Stimulated activated CD4-positive, alpha-beta T cell treated with anti-CD3 and anti-CD28 coated beads, Interleukin-12 subunit alpha, Interleukin-12 subunit beta, amount 100 ng/mL, for 48 hours (primary cell): ENCODE results near the gene NCOA3.
A peak's percentile ranks its signal among the peaks of the same experiment; 100 is the strongest.

Experiments
- DNase-seq, 3 donors: peaks; one replicate each; pipeline ENCODE4 v3.0.0-alpha.2; 2020; ENCODE audit warnings: low read depth in 2 of 3, low spot score in 1 of 3

The NCOA3 gene

DNA sequence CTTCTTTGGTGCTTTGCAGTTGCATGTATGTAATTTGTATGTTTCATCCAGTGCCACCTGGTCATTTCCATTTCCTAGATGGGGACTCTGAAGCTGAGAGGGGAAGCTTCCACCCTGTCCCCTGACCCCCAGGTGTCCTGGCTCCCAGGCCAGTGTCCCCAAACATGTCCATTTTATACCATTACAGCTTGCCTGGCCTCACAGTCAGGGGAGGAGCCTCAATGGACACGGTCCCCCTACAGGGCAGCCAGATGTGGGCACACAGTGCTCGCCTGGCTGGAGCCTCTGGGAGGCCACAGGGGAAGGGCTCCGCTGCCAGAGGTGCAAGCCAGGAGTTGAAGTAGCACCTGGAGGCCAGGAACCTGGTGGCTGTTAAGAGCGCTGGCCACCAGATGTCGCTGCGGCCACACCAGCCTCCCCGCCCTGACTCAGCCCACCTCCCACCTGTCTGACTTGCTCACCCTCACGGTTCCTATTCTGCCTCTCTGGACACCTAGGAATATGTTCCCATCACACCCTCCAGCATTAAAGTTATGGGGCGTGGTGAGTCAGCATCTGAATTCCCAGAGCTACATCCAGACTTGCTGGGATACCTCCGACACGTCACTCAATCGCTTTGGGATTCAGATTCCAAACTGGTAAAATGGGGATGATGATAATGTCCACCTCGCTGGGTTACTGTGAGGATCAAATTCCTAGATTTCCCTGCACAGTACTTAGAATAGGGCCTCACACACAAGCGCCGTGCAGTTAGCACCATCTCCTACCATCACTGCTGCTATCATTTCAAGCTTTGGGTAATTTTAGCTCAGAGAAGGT lies 176.2 kb downstream of the NCOA3 start:
- peak; percentile 39 to 54 (median 49) for DNase-seq

DNA sequence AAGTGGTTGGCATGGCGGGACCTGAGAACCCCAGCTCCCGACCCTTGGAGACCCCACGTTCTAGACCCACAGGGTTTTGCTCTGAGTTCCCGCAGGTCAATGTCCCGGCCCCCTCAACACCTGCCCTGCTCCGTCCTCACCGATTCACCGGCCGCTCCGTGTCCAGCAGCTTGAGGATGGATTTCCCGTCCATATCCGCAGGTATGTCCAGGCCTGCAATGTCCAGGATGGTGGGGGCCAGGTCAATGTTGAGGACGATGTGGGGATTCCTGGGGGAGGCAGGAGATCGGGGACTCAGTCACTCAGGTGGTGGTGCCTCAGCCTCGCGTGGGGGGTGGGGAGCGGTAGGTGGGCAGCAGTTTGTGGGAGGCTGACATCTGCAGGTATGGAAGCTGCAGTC lies 176.8 kb downstream of the NCOA3 start:
- DNase-seq, result no peak

DNA sequence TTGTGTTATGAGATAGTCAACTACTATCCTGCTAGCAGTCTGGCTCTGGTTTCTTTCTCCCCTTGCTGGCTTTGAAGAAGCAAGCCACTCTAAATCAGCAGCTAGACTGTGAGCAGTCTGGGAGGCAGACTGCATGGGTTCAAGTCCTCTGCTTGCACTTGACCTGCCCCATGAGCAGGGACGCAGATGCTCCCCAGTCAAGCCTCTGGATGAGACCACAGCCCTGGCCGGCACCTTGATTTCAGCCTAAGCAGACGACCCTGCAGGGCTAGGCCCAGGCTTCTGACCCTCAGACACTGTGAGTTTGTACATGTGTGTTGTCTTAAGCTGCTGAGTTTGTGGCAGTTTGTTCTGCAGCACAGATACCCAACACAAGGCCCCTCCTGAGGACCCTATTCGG lies 177.8 kb downstream of the NCOA3 start:
- no peak for DNase-seq

DNA sequence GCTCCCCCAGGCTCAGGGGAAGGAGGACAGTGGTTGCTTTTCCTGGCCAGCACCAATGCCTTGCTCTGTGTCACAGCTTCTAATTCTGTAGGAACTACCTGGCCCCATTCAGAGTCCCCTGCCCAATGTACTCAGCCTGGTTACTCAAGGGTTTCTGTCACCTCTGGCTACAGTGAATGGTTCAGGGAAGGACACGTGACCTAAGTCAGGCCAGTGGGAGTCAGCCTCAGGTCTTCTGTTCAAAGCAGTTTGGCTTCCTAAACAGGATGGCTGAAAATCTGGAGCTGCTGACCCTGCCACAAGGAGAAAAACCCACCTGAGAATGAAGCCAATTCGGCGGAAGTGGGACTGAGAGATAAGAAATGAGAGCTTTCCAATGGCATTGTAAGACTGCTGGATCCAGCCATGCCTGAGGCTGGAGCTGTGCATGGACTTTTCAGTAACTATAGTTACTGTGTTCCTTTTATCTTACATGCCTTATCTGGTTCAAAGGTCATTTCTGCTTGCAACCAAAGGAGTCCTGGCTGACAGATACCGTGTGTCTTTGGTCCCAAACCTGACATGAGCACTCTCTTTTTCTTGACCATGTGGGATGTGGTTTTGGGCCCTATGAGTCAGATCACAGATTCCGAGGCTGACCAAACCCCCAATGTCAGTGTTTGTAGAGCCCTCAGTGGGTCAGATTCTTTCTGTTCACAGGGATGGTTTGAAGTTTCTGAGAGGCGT lies 179.3 kb downstream of the NCOA3 start:
- no peak for DNase-seq

DNA sequence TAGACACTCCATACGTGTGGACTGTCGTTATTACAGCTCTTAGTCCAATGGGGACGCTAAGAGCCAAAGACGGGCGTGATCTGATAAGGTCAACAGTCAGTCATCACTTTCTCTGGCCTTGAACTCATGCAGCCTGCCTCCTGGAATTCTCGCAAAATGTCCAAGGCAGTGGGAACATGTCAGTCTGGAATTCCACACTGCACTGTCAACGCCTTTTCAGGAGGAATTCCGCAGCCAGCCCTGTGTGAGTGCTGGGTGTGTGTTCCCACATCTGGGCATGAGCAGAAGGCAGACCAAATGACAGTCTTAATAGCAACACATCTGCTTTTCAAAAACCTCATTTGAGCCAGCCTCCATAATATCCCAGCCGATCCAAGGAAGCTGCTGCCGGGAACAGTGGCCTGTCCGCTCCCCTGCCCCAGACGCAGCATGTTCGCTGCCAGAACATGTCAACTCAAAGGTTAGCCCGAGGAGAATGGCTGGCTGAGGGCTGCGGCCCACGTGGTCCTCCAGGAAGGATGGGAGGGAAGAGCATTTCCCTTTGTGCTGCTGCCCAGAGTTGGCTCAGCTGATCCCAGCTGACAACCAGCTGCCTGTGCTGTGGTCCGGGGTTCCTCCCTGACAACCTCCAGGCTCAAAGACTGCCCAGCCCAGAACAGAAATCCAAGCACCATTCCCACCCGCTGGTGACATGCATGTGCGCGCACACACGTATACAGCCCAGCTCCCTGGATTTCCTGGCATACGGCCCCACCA lies 180.5 kb downstream of the NCOA3 start:
- no peak for DNase-seq

DNA sequence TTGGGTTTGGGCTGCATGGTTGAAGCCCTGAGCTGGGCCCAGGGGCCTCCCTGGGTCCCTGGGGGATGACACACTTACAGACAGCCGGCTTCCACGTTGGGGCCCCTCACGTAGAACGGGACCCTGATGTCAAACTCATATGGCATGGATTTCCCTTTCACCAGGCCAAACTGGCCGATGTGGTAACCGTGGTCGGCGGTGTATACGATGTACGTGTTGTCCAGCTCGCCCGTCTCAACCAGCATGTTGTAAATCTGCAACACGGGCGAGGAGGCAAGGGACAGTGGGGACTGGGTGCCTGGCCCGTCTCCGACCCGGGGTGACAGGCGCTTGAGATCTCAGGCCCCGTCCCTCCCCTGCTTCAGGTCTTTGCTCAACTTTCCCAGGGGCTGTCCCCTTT lies 181.2 kb downstream of the NCOA3 start:
- DNase-seq, result no peak

DNA sequence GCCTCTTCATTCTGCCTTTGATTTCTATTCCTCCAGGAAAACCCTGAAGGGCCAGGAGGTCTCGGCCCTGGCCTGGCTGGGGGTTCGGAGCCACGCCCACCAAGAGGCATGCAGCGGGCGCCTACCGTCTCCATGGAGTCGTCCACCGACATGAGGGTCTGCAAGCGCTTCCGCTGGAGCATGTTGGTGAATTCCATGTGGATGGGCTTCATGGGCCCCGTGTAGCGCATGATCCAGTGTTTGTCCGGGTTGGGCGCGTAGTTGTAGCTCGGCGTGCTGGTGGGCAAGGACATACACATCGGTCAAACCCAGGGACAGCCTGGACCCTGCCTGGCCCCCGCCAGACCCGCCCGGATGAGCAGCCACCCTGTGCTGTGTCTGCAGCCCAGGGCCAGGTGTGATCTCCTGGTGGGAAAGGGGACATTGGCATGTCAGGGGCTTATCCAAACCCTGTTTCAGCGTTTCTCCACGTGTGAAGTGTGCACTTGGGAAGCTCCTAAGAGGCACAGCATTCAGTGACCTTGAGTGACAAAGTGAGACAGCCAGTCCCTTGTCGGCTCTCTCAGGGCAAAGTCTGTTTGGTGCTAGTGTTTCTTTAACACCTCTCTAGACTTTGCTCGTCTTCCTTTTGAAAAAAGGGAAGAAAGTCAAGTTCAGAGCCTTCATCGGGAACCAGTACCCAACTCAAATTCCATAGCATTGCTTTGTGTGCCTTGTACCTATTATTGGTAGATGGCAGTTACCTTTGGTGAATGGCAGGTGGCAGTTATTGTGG lies 182.8 kb downstream of the NCOA3 start:
- no peak for DNase-seq

DNA sequence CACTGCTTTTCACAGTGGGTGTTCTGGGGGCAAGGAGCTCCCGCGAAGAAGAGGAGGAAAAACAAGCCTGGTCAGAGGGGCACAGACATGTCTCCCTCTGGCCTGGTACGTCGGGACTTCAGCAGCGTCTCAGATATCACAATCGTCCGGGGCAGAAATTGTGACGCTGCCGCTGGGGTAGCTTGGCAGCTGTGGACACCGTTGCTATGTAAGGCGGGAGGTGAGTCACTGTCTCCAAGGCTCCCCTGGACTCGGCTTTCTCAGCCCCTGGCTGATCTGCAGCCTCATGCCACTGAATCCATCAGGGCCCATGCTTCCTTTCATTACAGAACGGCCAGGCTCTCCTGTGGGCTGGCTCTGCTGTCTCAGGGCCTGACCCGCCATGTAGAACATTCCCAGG lies 184.9 kb downstream of the NCOA3 start:
- DNase-seq, result no peak

DNA sequence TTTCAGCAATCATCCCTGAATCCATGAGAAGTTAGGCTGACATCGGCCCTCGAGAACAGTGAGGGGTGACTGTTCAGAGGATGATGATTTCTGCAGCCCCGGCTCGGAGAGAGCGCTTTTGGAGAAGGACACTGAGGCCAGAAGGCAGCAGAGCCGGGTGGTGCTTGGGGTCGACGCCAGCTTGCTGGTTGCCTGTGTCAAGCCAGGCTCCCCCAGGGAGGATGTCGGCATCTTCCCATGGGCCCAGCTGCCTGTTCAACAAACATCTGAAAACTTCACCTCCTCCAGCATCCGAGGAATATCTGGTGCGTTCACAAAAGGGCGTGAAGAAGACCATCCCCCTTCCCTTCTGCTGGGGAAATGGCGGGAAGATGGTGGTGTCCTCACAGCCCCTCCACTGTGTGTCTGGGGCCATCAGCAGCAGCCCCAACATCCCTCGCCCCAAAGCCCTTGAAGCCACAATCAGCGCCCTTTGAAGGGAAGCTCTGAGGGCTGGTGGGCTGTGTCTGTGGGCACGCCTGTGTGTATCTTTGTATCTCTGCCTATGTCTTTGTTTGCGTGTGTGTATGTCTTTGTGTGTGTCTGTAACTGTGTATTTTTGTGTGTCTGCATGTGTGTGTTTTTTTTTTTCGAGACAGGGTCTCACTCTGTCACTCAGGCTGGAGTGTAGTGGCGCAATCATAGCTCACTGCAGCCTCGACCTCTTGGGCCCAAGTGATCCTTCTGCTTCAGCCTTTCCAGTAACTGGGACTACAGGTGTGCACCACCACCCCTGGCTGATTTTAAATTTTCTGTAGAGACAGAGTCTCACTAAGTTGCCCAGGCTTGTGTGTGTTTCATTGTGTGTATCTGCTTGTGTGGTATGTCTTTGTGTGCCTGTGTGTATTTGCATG lies 185.7 kb downstream of the NCOA3 start:
- no peak for DNase-seq

DNA sequence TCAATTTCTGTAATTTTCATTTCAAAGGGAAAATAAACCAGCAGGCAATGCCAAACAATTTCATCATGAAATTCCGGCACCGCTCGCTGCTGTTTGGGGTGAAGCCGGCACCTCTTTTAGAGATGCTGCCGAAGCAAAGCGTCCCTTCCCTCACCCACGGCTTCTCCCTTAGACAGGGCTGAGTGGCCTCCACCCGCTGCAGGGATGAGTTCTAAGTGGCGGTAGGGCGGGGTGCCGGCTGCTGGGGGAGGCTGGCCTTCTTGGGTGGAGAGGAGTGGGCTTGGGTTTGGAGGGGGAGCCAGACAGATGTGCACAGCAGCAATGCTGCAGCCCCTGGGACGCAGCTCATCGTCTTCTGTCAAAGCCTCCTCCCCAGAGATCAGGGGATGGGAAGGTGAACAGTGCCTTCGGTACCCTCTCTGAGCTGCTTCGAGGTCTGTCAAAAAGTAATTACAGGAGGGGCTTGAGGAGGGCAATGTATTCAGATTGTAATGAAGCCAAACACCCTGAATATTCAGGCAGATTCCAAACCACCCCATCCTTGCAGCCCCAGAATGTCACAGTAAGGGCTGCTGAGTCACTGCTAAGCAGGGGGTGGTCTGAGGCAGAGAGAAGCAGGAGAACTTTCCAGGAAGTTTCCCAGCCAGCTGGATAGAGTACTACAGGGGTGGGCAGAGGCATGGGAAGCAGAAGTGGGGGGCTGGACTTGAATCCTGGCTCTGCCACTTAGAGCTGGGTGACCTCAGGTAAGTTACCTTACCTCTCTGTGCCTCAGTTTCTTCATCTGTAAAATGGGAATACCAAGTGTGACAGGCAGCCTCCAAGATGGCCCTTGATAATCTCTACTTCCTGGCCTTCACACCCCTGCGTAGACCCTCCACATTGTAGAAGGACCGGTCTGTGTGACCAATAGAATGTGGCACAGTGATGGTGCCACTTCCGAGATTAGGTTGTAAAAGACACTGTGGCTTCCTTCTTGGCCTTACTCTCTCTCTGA lies 187.0 kb downstream of the NCOA3 start:
- DNase-seq, result no peak

DNA sequence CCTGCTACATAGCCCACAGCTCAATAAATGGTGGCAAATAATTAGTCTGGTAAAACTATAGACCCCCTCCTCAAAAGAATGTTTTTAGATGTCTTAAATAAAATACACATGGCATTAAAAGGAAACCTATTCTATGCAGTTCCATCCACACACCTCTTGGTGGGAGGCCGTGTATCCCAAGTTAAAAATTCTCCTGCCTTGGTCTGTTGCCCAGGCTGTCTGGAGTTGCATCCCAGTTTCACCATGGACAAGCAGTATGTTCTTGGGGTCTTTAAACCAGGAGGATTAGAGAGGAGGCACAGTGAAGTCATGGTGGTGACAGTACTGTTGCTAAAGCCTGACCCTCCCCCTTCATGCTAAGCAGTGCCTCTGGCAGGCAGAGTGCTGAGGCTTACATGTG lies 188.0 kb downstream of the NCOA3 start:
- no peak for DNase-seq

DNA sequence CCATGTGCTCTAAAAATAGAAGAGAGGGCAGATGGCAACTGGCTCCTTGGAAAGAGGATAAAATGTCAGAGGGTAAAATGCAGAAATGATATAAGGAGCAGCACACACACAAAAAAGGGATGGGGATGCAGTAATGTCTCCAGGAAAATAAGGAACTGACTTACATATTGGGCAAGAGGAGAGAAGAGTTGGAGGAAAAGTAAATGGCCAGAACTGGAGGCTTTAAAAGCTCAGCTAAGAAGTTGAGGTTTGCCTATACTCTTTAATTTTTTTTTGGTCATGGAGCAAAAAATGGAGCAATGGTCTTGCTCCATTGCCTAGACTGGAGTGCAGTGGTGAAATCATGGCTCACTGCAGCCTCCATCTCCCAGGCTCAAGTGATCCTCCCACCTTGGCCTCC lies 189.9 kb downstream of the NCOA3 start:
- no peak for DNase-seq

DNA sequence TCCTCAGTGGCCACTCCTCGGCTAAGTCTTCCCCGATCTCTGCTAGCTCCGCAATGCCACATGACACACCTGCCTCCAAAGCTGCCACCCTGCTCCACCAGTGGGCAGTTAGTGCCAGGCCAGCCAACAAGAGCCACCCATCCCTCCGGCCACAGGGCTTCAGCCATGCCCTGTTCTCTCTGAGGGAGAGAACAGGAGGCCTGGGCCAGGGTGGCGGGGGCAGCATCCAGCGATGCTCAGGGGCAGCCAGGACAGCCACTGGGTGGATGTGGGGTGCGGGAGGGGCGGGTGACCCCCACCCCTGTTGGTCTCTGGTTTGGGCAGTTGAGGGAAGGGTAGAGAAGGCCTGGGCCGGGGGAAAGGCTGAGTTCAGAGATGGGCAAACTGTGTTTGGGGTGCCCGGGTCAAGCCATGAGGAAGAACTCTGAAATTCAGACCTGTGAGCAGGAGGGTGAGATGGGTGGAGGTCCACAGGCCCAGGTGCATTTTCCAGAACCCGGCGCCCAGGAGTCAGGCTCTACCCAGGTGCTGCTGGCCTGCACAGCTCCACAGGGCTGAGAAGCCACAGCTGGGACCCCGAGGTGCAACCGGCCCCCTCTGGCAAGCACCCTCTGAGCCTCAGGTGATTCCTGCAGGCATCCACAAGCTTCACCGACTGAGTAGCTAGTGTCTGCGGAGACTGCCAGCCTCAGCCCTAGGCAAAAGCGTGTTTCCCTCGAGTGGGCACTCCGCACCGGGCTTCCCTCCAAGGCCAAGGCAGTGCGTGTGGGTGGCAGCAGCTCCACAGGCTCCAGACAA lies 192.5 kb downstream of the NCOA3 start:
- no peak for DNase-seq

DNA sequence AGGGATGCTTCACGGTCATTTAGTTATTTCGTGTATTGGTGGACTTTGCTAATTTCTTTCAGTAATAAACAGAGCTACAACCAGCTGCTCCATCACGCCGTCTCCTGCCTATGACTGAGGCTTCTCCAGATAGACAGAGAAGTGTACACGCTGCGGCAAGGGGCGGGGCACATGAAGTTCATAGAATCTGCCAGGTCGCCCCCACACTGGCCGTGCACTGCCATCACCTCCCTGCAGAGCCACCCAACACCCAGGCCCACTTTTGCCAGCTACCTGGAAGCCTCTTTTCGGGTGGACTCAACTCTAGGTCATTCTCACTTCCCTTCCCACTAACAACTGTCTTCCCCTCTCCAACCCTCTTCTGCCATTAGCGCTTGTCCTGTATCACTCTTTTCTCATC lies 195.2 kb downstream of the NCOA3 start:
- DNase-seq, result no peak

DNA sequence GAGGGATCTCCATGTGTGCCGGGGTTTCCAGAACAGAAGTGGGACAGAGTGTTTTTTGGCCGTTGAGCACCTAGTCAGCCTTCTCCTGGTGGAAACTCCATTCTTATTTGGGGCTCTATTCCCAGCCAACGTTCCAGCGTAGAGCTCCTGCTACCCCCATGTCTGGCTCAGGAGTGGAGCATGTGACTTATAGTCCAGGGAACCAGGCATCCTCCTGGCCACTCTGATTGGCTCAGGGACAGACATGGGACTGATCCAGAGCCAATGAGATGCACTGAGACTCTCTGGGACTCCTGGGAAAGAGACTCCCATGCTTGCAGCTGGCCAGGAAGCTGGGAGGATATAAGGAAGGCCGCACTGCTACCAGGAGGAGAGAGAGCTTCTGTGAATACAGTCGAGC lies 196.5 kb downstream of the NCOA3 start:
- DNase-seq, result no peak

DNA sequence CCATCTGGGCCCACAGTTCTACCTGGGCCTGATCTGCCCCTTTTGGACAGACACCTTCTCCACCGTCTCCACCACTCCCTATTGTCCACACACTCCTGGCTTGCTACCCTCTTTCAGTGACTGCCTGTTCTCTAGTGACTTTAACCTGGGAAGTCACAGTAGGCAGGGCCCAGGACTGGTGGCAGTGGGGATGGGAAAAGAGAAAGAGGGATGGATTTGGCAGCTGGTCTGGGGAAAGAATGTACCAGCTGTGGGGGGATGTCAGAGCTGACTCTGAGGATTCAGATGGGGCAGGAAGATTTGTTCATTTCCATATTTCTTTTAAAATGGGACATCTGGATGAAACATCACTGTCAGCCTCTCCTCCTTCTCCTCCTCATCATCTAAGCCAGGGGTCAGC lies 198.1 kb downstream of the NCOA3 start:
- no peak for DNase-seq

DNA sequence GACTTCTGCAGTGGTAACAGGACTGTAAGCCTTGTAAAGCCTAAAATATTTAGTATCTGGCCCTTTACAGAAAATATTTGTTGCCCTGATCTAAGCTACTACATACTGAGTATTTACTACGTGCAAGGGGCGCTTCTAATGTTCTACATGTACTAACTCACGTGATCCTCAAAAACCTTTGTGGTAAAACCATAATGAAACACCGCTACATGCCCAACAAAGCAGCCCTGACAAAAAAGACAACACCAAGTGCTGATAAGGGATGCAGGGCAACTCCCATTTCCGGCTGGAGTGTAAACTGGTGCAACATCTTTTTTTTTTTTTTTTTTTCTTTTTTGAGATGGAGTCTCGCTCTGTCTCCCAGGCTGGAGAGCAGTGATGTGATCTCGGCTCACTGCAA lies 198.6 kb downstream of the NCOA3 start:
- DNase-seq, result no peak

DNA sequence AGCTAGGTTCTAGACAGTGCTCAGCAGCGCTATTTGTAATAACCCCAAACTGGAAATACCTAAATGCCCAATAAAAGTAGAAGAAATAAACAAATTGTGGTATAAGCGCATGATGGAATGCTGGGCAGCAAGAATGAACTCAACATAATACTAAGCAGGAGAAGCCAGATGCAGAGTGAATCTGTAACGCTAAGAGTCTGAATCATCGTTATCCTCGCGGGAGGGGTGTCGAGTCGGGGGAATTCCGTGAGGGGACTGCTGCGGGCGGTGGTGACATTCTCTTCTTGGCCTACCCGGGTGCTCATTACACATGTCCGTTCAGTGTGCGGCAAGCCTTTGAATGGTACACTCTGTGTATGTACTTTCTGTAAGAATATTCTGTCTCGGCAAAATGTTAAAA lies 199.9 kb downstream of the NCOA3 start:
- no peak for DNase-seq
